ENCODE data around the gene DIPK2A.

Gene DIPK2A

DNA sequence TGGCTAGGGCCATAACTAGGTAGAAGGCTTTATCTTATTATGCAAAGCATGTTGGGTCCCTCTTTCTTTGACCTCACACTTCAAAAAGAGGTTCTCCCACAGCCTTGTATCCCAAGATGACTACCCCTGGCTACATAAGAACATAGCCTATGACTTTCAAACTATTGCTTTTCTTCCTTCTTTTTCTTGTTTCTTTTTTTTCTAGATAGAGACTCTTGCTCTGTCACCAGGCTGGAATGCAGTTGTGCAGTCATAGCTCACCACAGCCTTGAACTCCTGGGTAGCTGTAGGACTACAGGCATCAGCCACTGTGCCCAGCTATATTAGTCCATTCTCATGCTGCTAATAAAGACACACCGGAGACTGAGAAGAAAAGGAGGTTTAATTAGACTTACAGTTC lies 47.2 kb downstream of the DIPK2A start:
- H3K27ac ChIP-seq (ENCODE audit: low read length) = no peak overlapping the region
- no peak overlapping the region for H3K9ac ChIP-seq (ENCODE audit: low read length)
- no peaks in the 10 kb centered on the region for H3K9me3 ChIP-seq (ENCODE audit: control insufficient read depth, low read depth, low read length)

More for the DNA sequence above, 47.2 kb downstream of the DIPK2A start:
- Histone ChIP-seq H3K27me3 (ENCODE audit: control insufficient read depth, insufficient read depth, low read length) (no peaks in the 10 kb centered on the region), H3K36me3 (ENCODE audit: control insufficient read depth, low read depth, low read length) (no peaks in the 10 kb centered on the region), H3K4me3 (ENCODE audit: low read length) (no peak overlapping the region), H3K4me1 (ENCODE audit: control insufficient read depth, low read depth, low read length) (no peaks in the 10 kb centered on the region)
